ENCODE data around the gene DCAF11. TPM values are rescaled to one million over a fixed set of nuclear protein-coding genes. Genes with fewer than 3 reads are reported as not detected.

The DCAF11 gene
- total and polyA plus RNA-seq, 2 of the 8 experiments (the other 6 are each of a cell fraction or from before 2014, with no cell fraction given) = 60.4 to 63.6 TPM

GRCh38 chr14:24136684-24137528 lies 22.3 kb downstream of the DCAF11 start (continued):
- TF ChIP-seq TAF7 (optimal IDR thresholded peaks at IDR 0.05; ENCODE audit: borderline replicate concordance, low read depth, low read length) (no peak), ZNF274 (IDR thresholded peaks at IDR 0.05; ENCODE audit: borderline replicate concordance, extremely low read depth, low read length) (no peak), CREB1 (IDR thresholded peaks at IDR 0.05) (no peak), RFX5 (IDR thresholded peaks at IDR 0.05; ENCODE audit: borderline replicate concordance, low read depth, low read length) (no peak), CHD2 (IDR thresholded peaks at IDR 0.05; ENCODE audit: low read length) (no peak), SIX5 (IDR thresholded peaks at IDR 0.05; ENCODE audit: low read depth, low read length) (no peak)
- TF ChIP-seq, protein P1, sequence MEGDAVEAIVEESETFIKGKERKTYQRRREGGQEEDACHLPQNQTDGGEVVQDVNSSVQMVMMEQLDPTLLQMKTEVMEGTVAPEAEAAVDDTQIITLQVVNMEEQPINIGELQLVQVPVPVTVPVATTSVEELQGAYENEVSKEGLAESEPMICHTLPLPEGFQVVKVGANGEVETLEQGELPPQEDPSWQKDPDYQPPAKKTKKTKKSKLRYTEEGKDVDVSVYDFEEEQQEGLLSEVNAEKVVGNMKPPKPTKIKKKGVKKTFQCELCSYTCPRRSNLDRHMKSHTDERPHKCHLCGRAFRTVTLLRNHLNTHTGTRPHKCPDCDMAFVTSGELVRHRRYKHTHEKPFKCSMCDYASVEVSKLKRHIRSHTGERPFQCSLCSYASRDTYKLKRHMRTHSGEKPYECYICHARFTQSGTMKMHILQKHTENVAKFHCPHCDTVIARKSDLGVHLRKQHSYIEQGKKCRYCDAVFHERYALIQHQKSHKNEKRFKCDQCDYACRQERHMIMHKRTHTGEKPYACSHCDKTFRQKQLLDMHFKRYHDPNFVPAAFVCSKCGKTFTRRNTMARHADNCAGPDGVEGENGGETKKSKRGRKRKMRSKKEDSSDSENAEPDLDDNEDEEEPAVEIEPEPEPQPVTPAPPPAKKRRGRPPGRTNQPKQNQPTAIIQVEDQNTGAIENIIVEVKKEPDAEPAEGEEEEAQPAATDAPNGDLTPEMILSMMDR (IDR thresholded peaks at IDR 0.05; ENCODE audit: control extremely low read depth in 1 of 3, insufficient read depth in 1 of 3, low read depth in 1 of 3, low read length in 3 of 3) = no peak
- TF ChIP-seq, protein P2, sequence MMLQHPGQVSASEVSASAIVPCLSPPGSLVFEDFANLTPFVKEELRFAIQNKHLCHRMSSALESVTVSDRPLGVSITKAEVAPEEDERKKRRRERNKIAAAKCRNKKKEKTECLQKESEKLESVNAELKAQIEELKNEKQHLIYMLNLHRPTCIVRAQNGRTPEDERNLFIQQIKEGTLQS (IDR thresholded peaks at IDR 0.05; ENCODE audit: insufficient read depth, low read depth, low read length) = no peak

Measured in H1 (cell line).